Keratinocyte (primary cell): ENCODE results near the gene SMCO3. TPM values are rescaled to one million over a fixed set of nuclear protein-coding genes. Genes with fewer than 3 reads are reported as not detected.

Experiments used
- DNase-seq: peaks from one replicate; pipeline ENCODE4 v3.0.0-alpha.2; 2011; ENCODE audit warnings: low read depth, missing footprints, low spot score
- FAIRE-seq: peaks from 2 replicates; lab custom pipeline; 2011; peaks lifted over from hg19 to GRCh38; lab: Jason Lieb, UNC
- H2AFZ ChIP-seq: 2 replicates; pipeline ENCODE4 v1.6.0; 2012; ENCODE audit warnings: low read length, control low read depth, inconsistent platforms; ENCODE audit not compliant: control insufficient read depth
- H3K27ac ChIP-seq: 2 replicates; pipeline ENCODE4 v1.5.1; 2011; ENCODE audit warnings: low read length; ENCODE audit not compliant: control insufficient read depth, insufficient read depth
- H3K27me3 ChIP-seq: 3 replicates; pipeline ENCODE4 v1.6.0; 2011; ENCODE audit warnings: low read length; ENCODE audit not compliant: control insufficient read depth, insufficient read depth; ENCODE audit errors: extremely low read depth
- H3K36me3 ChIP-seq, 2 experiments: 2 replicates in 1 of 2; 3 replicates in 1 of 2; pipeline ENCODE4 v1.5.1; 2011; ENCODE audit warnings: low read length in 2 of 2, mild to moderate bottlenecking in 1 of 2; ENCODE audit not compliant: control insufficient read depth in 2 of 2, insufficient read depth in 2 of 2; ENCODE audit errors: extremely low read depth in 1 of 2
- H3K4me1 ChIP-seq: 3 replicates; pipeline ENCODE4 v1.5.1; 2011; ENCODE audit warnings: low read length; ENCODE audit not compliant: control insufficient read depth, insufficient read depth; ENCODE audit errors: extremely low read depth
- H3K4me2 ChIP-seq: 3 replicates; pipeline ENCODE4 v1.6.0; 2011; ENCODE audit warnings: low read depth, low read length; ENCODE audit not compliant: control insufficient read depth, insufficient read depth; ENCODE audit errors: extremely low read depth
- H3K4me3 ChIP-seq, 3 experiments: fragments of 200-600 bp in 1 of 3; sonication (generic) in 1 of 3; 2 replicates in 2 of 3; 3 replicates in 1 of 3; pipeline ENCODE4 v1.5.1; 2011 to 2016; ENCODE audit warnings: low read length in 3 of 3, mild to moderate bottlenecking in 3 of 3, control low read depth in 2 of 3, inconsistent platforms in 1 of 3, low read depth in 1 of 3, mixed read lengths in 1 of 3, mixed run types in 1 of 3, moderate library complexity in 1 of 3; ENCODE audit not compliant: control insufficient read depth in 2 of 3, insufficient read depth in 2 of 3; ENCODE audit errors: extremely low read depth in 1 of 3
- H3K79me2 ChIP-seq: 2 replicates; pipeline ENCODE4 v1.6.0; 2012; ENCODE audit warnings: low read length; ENCODE audit not compliant: control insufficient read depth, insufficient read depth
- H3K9ac ChIP-seq: 3 replicates; pipeline ENCODE4 v1.6.0; 2011; ENCODE audit warnings: low read length; ENCODE audit not compliant: control insufficient read depth, insufficient read depth; ENCODE audit errors: extremely low read depth
- H3K9me1 ChIP-seq: 3 replicates; pipeline ENCODE4 v1.6.0; 2011; ENCODE audit warnings: low read length; ENCODE audit not compliant: control insufficient read depth, insufficient read depth; ENCODE audit errors: extremely low read depth
- H3K9me3 ChIP-seq: 2 replicates; pipeline ENCODE4 v1.5.1; 2012; ENCODE audit warnings: low read depth, low read length; ENCODE audit not compliant: control insufficient read depth
- H4K20me1 ChIP-seq: 3 replicates; pipeline ENCODE4 v1.6.0; 2011; ENCODE audit warnings: low read length; ENCODE audit not compliant: control insufficient read depth, insufficient read depth; ENCODE audit errors: extremely low read depth
- CTCF ChIP-seq, 3 experiments: IDR thresholded peaks in 1 of 3; conservative IDR thresholded peaks in 1 of 3; optimal IDR thresholded peaks in 1 of 3; 2 replicates in 2 of 3; 3 replicates in 1 of 3; pipeline versions ENCODE3 to v1.5.1; 2011; ENCODE audit warnings: low read length in 3 of 3, mild to moderate bottlenecking in 3 of 3, moderate library complexity in 2 of 3, control low read depth in 1 of 3, inconsistent platforms in 1 of 3; ENCODE audit not compliant: insufficient read depth in 2 of 3; ENCODE audit errors: extremely low read depth in 1 of 3
- EZH2 ChIP-seq: IDR thresholded peaks from one replicate; pipeline ENCODE4 v1.6.1; 2012; ENCODE audit warnings: inconsistent platforms, mild to moderate bottlenecking, low read length, moderate library complexity
- dilution Hi-C: fragments of 300-500 bp; cut with MboI; formaldehyde crosslinking; loops from one replicate; pipeline ENCODE4 v1.7.0; 2020; ENCODE audit warnings: low sequenced_read_pairs; ENCODE audit not compliant: extremely low pct_ligation_motif_present
- polyA plus RNA-seq, 5 experiments: library from polyadenylated mRNA; depleted of rRNA in 3 of 5; stranded (reverse) in 3 of 5; stranded (forward) in 1 of 5; unstranded in 1 of 5; fragments of >200 nt; gene quantifications; 1 replicate in 1 of 5; 2 replicates in 3 of 5; 3 replicates in 1 of 5; pipeline versions ENCODE4 v1.2.1 to v1.2.3, GENCODE V29; 2011 to 2012; ENCODE audit warnings: missing spikeins in 2 of 5, low read depth in 1 of 5, low replicate concordance in 1 of 5

The SMCO3 gene
- polyA plus RNA-seq, 1 donor (not counting 4 experiments of a cell fraction or from before 2014, with no cell fraction given): not detected

- FAIRE-seq: peak; percentile 61
- H3K9me1 ChIP-seq: no peaks in the 10 kb centered on the region
- dilution Hi-C loops: no loop called here
These were observed 3.0 kb downstream of the SMCO3 start for GRCh38 chr12:14810953-14811483.

GRCh38 chr12:14810167-14810952 lies 3.6 kb downstream of the SMCO3 start:
- Histone ChIP-seq H2AFZ (no peak overlapping the region), H3K27me3 (no peaks in the 10 kb centered on the region), H3K9me3 (no peaks in the 10 kb centered on the region), H4K20me1 (no peaks in the 10 kb centered on the region), H3K79me2 (no peaks in the 10 kb centered on the region), H3K9ac (no peak overlapping the region), H3K4me1 (no peaks in the 10 kb centered on the region), H3K9me1 (no peaks in the 10 kb centered on the region), H3K27ac (no peak overlapping the region), H3K4me2 (no peak overlapping the region), H3K36me3 (no peaks in the 10 kb centered on the region), H3K4me3 (no peak overlapping the region)
- TF ChIP-seq CTCF (optimal IDR thresholded peaks at IDR 0.05 in 1 of 3, IDR thresholded peaks at IDR 0.05 in 1 of 3, conservative IDR thresholded peaks at IDR 0.05 in 1 of 3; ENCODE audit: extremely low read depth in 1 of 3, insufficient read depth in 2 of 3, low read length in 3 of 3): no peak
- no peak for TF ChIP-seq EZH2
- dilution Hi-C loops: no loop called here
- DNase-seq: no peak
- no peak for FAIRE-seq

More at GRCh38 chr12:14810953-14811483, 3.0 kb downstream of the SMCO3 start:
- no peak overlapping the region for H3K9ac ChIP-seq
- H3K36me3 ChIP-seq: no peaks in the 10 kb centered on the region
- no peaks in the 10 kb centered on the region for H3K9me3 ChIP-seq
- H3K4me3 ChIP-seq: no peak overlapping the region
- TF ChIP-seq CTCF (optimal IDR thresholded peaks at IDR 0.05 in 1 of 3, IDR thresholded peaks at IDR 0.05 in 1 of 3, conservative IDR thresholded peaks at IDR 0.05 in 1 of 3; ENCODE audit: extremely low read depth in 1 of 3, insufficient read depth in 2 of 3, low read length in 3 of 3) (peak; percentile 53 to 74 (median 66)), EZH2 (no peak)
- no peaks in the 10 kb centered on the region for H3K79me2 ChIP-seq
- no peak for DNase-seq
- no peaks in the 10 kb centered on the region for H3K27me3 ChIP-seq
- H2AFZ ChIP-seq: no peak overlapping the region
- no peaks in the 10 kb centered on the region for H4K20me1 ChIP-seq
- no peak overlapping the region for H3K27ac ChIP-seq
- H3K4me2 ChIP-seq: no peak overlapping the region
- no peaks in the 10 kb centered on the region for H3K4me1 ChIP-seq
